Parathyroid adenoma (tissue), 2 donors: ENCODE data around the gene IGFALS.

Experiments used
- H2AFZ ChIP-seq: fragments of 300-600 bp; sonication (generic); one replicate; pipeline ENCODE4 v1.7.0; 2017; ENCODE audit warnings: antibody characterized with exemption, mild to moderate bottlenecking
- H3K27ac ChIP-seq: fragments of 300-600 bp; sonication (generic); one replicate; pipeline ENCODE4 v1.7.0; 2017
- H3K27me3 ChIP-seq: fragments of 300-600 bp; sonication (generic); one replicate; pipeline ENCODE4 v1.7.0; 2017; ENCODE audit warnings: low read length; ENCODE audit not compliant: control insufficient read depth, insufficient read depth
- H3K36me3 ChIP-seq: fragments of 300-600 bp; sonication (generic); one replicate; pipeline ENCODE4 v1.7.0; 2017; ENCODE audit warnings: low read length; ENCODE audit not compliant: control insufficient read depth, insufficient read depth
- H3K4me1 ChIP-seq: fragments of 300-600 bp; sonication (generic); one replicate; pipeline ENCODE4 v1.7.0; 2017; ENCODE audit warnings: control low read depth
- H3K4me2 ChIP-seq: fragments of 300-600 bp; sonication (generic); one replicate; pipeline ENCODE4 v1.7.0; 2017; ENCODE audit warnings: low read length
- H3K4me3 ChIP-seq: fragments of 300-600 bp; sonication (generic); one replicate; pipeline ENCODE4 v1.7.0; 2017; ENCODE audit warnings: low read depth, low read length
- H3K79me2 ChIP-seq: fragments of 300-600 bp; sonication (generic); one replicate; pipeline ENCODE4 v1.7.0; 2017; ENCODE audit warnings: control low read depth
- H3K9ac ChIP-seq: fragments of 300-600 bp; sonication (generic); one replicate; pipeline ENCODE4 v1.7.0; 2017; ENCODE audit warnings: mild to moderate bottlenecking
- H3K9me3 ChIP-seq: fragments of 300-600 bp; sonication (generic); one replicate; pipeline ENCODE4 v1.7.0; 2017; ENCODE audit warnings: low read length; ENCODE audit not compliant: control insufficient read depth
- CTCF ChIP-seq: fragments of 300-600 bp; sonication (generic); IDR thresholded peaks from one replicate; pipeline ENCODE4 v1.7.0; 2017; ENCODE audit warnings: antibody characterized with exemption, mild to moderate bottlenecking
- donor health status: primary hyperparathyroidism.

IGFALS gene

GRCh38 chr16:1740781-1741490 lies 52.6 kb downstream of the IGFALS start:
- Histone ChIP-seq H3K4me3 (no peak overlapping the region), H2AFZ (no peak overlapping the region), H3K36me3 (no peaks in the 10 kb centered on the region), H3K79me2 (peaks cover 21% of the 10 kb centered on the region), H3K4me1 (no peaks in the 10 kb centered on the region), H3K9ac (no peak overlapping the region), H3K27ac (no peak overlapping the region), H3K9me3 (no peaks in the 10 kb centered on the region), H3K4me2 (no peak overlapping the region), H3K27me3 (no peaks in the 10 kb centered on the region)
- TF ChIP-seq CTCF, result no peak
